HG03342 (cell line): ENCODE data around the gene PKD1L1.
A peak's percentile ranks its signal among the peaks of the same experiment; 100 is the strongest.

Experiments
- ATAC-seq: cut with Tn5 transposase; IDR thresholded peaks from one replicate; pipeline ENCODE4 v1.9.1; 2021; ENCODE audit warnings: mild to moderate bottlenecking, moderate library complexity; ENCODE audit not compliant: unreplicated experiment

PKD1L1 gene

GRCh38 chr7:47743965-47744591 lies 204.2 kb downstream of the PKD1L1 start:
- no peak for ATAC-seq

DNA sequence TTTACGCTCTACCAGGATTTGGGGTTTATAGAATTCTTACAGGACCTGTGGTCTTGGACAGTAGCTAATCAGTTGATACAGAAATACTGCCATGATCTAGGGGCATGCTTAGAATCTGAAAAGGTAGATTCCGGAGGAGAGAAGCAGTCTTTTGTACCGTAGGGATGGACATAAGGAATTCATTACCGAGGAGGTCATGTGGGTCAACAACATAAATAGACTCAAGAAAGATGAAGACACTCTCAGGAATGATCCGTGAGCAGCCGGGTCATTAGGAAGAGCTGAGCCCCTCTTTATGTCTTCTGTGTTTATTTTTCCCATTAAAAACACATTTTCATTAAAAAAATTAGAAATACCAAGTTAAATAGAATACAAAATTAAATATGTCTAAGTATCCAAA lies 206.3 kb downstream of the PKD1L1 start:
- no peak for ATAC-seq

GRCh38 chr7:47739891-47740290 lies 208.4 kb downstream of the PKD1L1 start:
- no peak for ATAC-seq

- ATAC-seq: no peak
Measured at GRCh38 chr7:47739301-47739875, 208.9 kb downstream of the PKD1L1 start.

GRCh38 chr7:47738563-47739166 lies 209.6 kb downstream of the PKD1L1 start:
- ATAC-seq: peak; percentile 67

- ATAC-seq: no peak
Measured at GRCh38 chr7:47737601-47738000, 210.7 kb downstream of the PKD1L1 start.

GRCh38 chr7:47735431-47736345 lies 212.6 kb downstream of the PKD1L1 start:
- ATAC-seq: no peak

DNA sequence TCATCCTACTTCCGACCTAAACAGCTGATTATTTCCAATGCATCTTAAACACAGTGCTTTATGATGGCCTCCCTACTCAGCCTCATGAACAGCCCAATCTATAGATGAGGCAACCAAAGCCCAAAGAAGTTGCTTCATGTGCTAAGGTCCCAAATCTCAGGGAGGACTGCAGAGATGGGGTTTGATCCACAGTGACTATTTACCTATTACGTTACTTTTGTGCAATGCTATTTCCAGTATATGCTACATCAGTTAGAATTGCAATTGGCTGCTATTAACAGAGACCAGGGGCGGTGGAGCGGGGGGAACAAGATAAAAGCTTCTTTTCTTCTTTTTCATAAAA lies 213.3 kb downstream of the PKD1L1 start:
- ATAC-seq: no peak

DNA sequence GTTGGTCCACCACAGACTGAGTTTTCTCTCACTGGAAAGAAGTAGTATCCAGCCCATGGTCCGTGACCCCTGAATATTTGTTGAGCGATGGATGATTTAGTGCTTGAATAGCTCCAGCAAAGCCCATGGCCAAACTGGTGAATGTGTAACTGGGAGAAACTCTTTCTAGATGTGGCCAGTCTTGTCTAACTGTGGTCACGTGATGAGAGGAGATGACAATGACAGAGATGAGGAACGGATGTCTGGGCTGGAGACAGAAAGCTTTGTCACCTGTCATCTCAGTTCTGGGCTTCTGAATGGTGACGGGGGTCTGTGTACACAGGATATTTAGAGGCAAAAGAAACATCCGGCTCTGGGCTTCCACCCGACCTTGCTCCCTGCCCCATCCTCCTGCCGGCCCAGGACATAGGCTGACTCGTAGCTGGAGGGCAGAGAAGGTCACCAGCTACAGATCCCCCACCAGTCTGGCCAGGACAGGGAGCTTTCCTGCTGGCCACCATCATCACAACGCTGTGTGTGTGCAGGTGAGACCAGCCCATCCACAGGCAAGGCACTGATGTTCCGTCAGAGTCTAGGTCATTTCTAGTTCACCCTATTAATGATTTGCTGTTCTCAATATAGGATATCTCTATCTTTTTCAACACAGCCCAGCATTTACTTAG lies 213.8 kb downstream of the PKD1L1 start:
- no peak for ATAC-seq

- ATAC-seq: no peak
Measured at GRCh38 chr7:47730142-47730541, 218.1 kb downstream of the PKD1L1 start.

DNA sequence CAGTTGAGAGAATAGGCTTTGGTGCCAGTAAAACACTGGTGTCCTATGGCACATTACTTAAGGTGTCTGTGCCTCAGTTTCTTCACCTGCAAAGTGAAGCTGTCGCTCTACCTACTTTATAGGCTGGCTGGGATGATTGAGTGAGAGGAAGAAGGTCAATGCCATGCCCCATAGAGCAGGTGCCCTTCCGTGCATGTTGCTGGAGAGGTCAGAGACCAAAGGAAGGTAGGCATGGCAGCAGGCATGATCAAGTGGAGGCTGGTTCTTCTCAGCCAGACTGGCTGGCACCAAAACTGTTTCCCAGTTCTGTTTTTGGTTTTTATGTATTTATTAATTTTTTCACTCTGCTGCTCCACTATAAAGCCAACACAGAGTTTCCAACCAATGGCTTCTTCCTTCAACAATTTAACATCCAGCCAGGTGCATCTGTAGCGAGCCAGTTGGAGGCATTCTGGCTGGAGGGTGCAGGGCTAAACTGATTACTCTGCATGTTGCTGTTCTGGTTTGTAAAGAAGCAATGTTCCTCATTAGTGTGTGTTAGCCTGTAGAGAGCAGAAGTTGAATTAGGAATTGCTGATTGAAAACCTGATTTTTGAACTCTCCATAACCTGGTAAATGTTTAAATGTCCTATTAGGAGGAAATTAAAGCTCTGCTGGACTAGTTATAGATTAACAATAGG lies 222.1 kb downstream of the PKD1L1 start:
- no peak for ATAC-seq

DNA sequence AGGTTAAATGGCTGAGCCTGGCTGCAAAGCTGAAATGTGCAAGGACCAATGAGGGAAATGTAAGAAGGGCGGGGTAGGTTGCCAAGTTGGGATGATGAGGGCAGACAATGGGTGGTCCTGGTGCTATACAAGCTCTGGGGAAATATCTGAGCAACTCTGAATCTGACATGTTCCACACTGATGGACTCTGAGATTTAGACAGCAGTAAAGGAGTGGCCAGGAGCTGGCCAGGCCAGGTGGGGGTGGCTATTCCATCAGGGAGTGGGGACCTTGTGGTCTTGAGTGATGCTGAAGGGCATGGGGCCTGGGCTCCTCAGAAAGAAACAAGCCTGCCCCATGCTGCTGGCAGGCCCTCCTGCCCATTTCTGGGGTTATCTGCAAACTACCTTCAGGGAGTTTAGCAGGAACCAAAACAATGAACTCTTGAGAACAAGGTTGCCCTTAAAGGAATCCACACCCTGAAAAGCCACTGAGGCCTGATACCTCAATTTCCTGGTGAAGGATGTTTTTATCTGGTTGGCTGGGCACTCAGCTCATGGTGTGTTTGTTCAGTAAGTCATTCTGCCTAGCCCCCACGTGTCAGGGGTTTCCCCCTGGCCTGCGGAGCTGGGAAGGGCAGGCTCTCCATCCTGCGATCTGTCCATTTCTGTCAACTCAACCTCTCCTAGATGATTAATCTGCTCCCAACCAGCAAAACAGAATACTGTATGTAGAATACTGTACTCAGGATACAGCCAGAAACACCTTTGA lies 223.1 kb downstream of the PKD1L1 start:
- no peak for ATAC-seq
